HG02870 (cell line): Measurements from ENCODE around the gene BST1.
"Not testable (repeated sequence)": the region's sequence is repeated elsewhere in the genome, so short reads cannot be mapped to it uniquely, and the experiment has no call there.

Experiments
- ATAC-seq: cut with Tn5 transposase; IDR thresholded peaks from one replicate; pipeline ENCODE4 v1.9.1; 2021; ENCODE audit warnings: mild to moderate bottlenecking, moderate library complexity; ENCODE audit not compliant: unreplicated experiment

Gene BST1

GRCh38 chr4:15742083-15742582 is 39.3 kb downstream of the BST1 start:
- no peak for ATAC-seq

GRCh38 chr4:15742637-15743036 is 39.8 kb downstream of the BST1 start:
- no peak for ATAC-seq

DNA sequence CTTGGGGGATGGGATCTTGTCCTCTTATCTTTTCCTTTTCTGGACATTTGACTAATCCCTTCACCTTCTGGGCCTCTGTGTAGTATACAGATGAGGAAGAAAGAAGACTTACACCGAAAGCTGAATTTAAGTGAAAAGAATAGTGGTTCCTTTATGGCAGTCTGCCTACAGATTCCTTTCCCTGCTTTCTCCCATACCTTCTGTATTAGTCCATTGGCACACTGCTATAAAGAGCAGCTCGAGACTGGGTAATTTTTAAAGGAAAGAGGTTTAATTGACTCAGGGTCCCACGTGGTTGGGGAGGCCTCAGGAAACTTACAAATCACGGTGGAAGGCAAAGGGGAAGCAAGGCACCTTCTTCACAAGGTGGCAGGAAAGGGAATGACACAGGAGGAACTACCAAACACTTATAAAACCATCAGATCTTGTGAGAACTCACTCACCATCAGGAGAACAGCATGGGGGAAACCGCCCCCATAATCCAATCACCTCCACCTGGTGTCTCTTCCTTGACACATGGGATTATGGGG is 41.2 kb downstream of the BST1 start:
- ATAC-seq, result no peak

DNA sequence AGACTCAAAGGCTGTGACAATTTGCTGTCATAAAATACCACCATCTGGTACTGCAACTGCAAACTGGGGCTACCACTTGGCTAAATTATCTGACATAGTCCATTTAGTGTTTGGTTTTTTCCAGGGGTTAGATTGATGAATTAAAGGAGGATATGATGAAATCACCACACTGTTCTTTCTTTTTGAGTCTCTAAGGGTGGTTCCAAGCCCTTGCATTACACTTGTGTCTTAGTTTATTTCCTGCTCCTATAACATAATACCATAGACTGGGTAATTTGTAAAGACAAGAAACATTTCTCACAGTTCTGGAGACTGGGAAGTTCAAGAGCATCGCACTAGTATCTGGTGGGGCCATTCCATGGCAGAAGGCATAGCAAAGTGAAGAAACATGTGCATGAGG is 43.2 kb downstream of the BST1 start:
- ATAC-seq, result no peak

GRCh38 chr4:15749001-15749400 is 46.1 kb downstream of the BST1 start:
- ATAC-seq, result no peak

GRCh38 chr4:15751153-15751552 is 48.3 kb downstream of the BST1 start:
- no peak for ATAC-seq

DNA sequence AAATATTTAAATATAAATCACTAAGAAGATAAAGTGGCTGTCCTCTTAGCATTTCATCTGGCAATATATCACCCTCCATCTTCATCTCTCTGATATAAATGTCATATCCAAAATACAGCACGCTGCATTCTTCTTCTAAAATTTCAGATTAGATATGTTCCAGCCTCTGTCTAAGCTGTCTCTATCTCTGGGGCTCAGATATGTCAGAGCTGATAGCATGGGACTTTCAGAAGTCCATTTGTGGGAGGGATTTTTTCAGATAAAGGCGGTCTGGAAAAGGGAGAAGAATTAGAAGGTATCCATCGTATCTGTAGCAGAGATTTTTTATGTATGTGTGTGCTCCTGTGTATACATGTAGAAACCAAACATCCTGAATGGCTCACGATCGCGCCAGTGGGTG is 50.2 kb downstream of the BST1 start:
- ATAC-seq, result no peak

DNA sequence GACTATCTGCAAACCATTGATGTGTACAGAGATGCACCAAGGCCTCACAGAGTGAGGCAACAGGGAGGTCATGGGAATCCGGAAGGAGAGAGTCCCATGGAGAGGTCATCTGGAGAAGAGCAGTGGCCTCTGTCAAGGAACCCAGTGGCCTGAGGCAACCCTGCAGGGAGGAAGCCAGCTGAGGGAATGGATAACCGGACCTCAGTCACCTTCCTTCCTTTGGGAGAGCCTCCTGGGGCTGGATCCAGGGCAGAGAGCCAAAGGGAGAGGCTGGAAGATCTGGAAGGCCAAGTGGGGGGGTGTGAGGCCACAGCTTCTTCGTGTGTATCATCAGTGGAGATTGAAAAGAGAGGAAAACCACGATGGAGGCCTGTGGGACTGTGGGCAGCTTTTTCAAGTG is 50.9 kb downstream of the BST1 start:
- ATAC-seq, result no peak

- ATAC-seq, result no peak
Measured at GRCh38 chr4:15754323-15754722, 51.5 kb downstream of the BST1 start.

- no peak for ATAC-seq
Measured at GRCh38 chr4:15755321-15756155, 52.7 kb downstream of the BST1 start.

- peak; percentile 70 for ATAC-seq
Measured at GRCh38 chr4:15756361-15756861, 53.5 kb downstream of the BST1 start.

GRCh38 chr4:15757054-15757453 is 54.2 kb downstream of the BST1 start:
- no peak for ATAC-seq

DNA sequence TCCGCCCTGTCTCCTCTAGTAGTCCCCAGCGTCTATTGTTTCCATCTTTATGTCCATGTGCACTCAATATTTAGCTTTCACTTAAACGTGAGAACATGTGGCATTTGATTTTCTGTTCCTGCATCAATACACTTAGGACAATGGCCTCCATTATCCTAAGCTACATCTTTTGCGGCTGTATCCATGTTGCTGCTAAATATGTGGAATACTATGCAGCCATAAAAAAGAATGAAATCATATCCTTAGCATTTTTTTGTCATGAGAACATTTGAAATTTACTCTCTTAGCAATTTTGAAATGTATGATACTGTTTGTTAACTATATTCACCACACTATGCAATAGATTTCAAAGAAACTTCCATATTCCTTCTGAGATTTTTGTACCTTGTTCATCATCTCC is 55.4 kb downstream of the BST1 start:
- ATAC-seq, result no peak

GRCh38 chr4:15762460-15762859 is 59.6 kb downstream of the BST1 start:
- not testable (repeated sequence) for ATAC-seq

GRCh38 chr4:15765391-15765790 is 62.5 kb downstream of the BST1 start:
- no peak for ATAC-seq

GRCh38 chr4:15765910-15766697 is 63.2 kb downstream of the BST1 start:
- ATAC-seq, result peak; percentile 55

GRCh38 chr4:15766821-15767220 is 64.0 kb downstream of the BST1 start:
- ATAC-seq, result no peak

GRCh38 chr4:15769202-15769601 is 66.3 kb downstream of the BST1 start:
- no peak for ATAC-seq

DNA sequence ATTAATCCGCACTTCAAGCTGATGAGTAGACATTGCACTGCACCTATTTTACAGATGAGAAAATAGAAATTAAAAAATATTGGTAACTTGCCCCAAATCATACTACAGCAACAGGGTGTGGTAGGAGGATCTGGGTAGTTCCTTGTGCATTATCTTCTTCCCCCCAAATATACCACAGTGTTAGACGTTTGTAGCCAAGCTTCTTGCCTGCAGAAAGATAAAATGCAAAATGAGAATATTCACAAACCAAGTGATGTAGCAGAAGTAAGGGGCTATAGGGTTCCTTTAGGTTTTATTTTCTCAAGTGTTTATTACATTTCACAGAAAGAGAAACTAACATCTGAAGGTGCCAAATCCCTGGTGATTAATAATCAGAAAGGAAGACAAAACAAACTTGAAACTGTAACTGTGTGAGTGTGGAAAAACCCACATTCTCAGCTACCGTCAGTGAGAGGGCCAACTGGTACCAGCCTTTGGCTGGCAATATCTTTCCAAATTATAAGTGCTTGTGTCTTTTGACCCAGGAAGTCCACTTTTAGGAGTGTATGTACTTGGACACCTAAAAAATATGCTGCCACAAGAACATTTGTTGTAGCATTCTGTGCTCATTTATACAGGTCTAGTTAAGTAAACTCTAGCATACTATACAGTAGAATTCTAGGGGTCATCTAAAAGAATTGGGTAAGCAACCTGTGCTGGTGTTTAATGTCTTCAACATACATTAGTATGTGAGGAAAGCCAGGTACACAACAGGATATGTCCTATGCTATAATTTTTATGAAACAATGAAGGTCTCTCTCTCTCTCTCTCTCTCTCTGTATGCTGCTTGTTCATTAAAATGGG is 68.6 kb downstream of the BST1 start:
- peak; percentile 67 for ATAC-seq

DNA sequence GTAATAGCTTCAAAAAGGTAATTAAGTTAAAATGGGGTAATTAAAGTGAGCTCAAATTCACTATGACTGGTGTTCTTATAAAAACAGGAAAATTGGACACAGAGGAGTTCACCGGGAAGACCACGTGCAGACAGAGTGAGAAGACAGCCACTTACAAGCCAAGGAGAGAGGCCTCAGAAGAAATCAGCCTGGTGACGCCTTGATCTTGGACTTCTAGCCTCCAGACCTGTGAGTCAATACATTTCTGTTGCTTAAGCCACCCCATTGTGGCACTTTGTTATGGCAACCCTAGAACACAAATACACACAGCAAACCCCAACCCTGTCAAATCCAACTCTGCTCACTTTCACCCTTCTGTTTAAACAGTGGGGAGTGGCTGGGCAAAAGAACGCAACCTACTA is 71.2 kb downstream of the BST1 start:
- no peak for ATAC-seq
